ENCODE data around the gene BLMH.

GRCh38 chr17:30291543-30292285, at the start of gene BLMH:
- TF ChIP-seq HNF4G (IDR thresholded peaks at IDR 0.05) (no peak), CTCF (IDR thresholded peaks at IDR 0.05; ENCODE audit: low read depth, low read length, missing input control) (no peak), EGR1 (IDR thresholded peaks at IDR 0.05; ENCODE audit: low read depth in 2 of 2) (no peak), RAD21 (IDR thresholded peaks at IDR 0.05) (no peak)
